Type B pancreatic cell (in vitro differentiated cells): ENCODE measurements around the gene PSMD12. TPM values are rescaled to one million over a fixed set of nuclear protein-coding genes. Genes with fewer than 3 reads are reported as not detected.

ENCODE experiments used
- DNase-seq: peaks from one replicate; pipeline ENCODE4 v3.0.0; 2021; ENCODE audit warnings: mixed read lengths; ENCODE audit not compliant: unreplicated experiment; ENCODE audit errors: extremely low spot score
- H3K27ac Mint-ChIP-seq: 2 replicates; pipeline ENCODE4 v1.8.0; 2021; ENCODE audit warnings: mild to moderate bottlenecking, mixed read lengths
- H3K27me3 Mint-ChIP-seq: 2 replicates; pipeline ENCODE4 v1.8.0; 2021; ENCODE audit warnings: mixed read lengths
- H3K36me3 Mint-ChIP-seq: 2 replicates; pipeline ENCODE4 v1.8.0; 2021; ENCODE audit warnings: mixed read lengths
- H3K4me1 Mint-ChIP-seq: one replicate; pipeline ENCODE4 v1.8.0; 2021; ENCODE audit warnings: mixed read lengths; ENCODE audit not compliant: unreplicated experiment
- H3K4me3 Mint-ChIP-seq: 2 replicates; pipeline ENCODE4 v1.8.0; 2021; ENCODE audit warnings: mild to moderate bottlenecking, mixed read lengths
- H3K9me3 Mint-ChIP-seq: 2 replicates; pipeline ENCODE4 v1.8.0; 2021; ENCODE audit warnings: mixed read lengths
- CTCF ChIP-seq: fragments of 200-600 bp; sonication (generic); conservative IDR thresholded peaks from 2 replicates; pipeline ENCODE4 v1.5.0; 2021; ENCODE audit warnings: antibody characterized with exemption, mild to moderate bottlenecking
- total RNA-seq: library from RNA; stranded (reverse); gene quantifications from 2 replicates; pipeline ENCODE4 v1.2.1, GENCODE V29; 2021; ENCODE audit warnings: low replicate concordance

PSMD12 gene
- total RNA-seq, 1 donor from 2014 or later = 43.2 TPM

- H3K27ac Mint-ChIP-seq = no peak overlapping the region
- DNase-seq = no peak
- H3K9me3 Mint-ChIP-seq = no peaks in the 10 kb centered on the region
- H3K4me1 Mint-ChIP-seq = peaks cover 12% of the 10 kb centered on the region
- no peaks in the 10 kb centered on the region for H3K27me3 Mint-ChIP-seq
- no peak for TF ChIP-seq CTCF
- H3K4me3 Mint-ChIP-seq = no peak overlapping the region
- H3K36me3 Mint-ChIP-seq = no peaks in the 10 kb centered on the region
Measured at GRCh38 chr17:67289181-67289876, 77.0 kb downstream of the PSMD12 start.

Other genes starting within 250 kb of the PSMD12 start
- 55.1 and 57.3 TPM in 2 replicates for gene HELZ, start 121.4 kb downstream of the PSMD12 start, total RNA-seq
- gene PITPNC1, start 10.7 kb upstream of the PSMD12 start, total RNA-seq = 13.0 and 18.7 TPM in 2 replicates